ENCODE data around the gene BROX.

- TF ChIP-seq CTCF (IDR thresholded peaks at IDR 0.05; ENCODE audit: borderline replicate concordance, extremely low read depth, low read length, poor library complexity, severe bottlenecking) (no peak), EZH2 (IDR thresholded peaks at IDR 0.05; ENCODE audit: borderline replicate concordance, low read depth, low read length, severe bottlenecking) (no peak)
These were observed 65.6 kb downstream of the BROX start for GRCh38 chr1:222777977-222778376.

Data from DND-41 (cell line).